HG02884 (cell line): ENCODE results near the gene NUAK2.

Source experiments
- ATAC-seq: cut with Tn5 transposase; IDR thresholded peaks from one replicate; pipeline ENCODE4 v1.9.1; 2021; ENCODE audit warnings: mild to moderate bottlenecking, moderate library complexity; ENCODE audit not compliant: unreplicated experiment

The NUAK2 gene

GRCh38 chr1:205275916-205276688 lies 45.4 kb downstream of the NUAK2 start:
- no peak for ATAC-seq

- no peak for ATAC-seq
Measured at GRCh38 chr1:205275133-205275532, 46.4 kb downstream of the NUAK2 start.

GRCh38 chr1:205274041-205274691 lies 47.4 kb downstream of the NUAK2 start:
- no peak for ATAC-seq

GRCh38 chr1:205273551-205273982 lies 48.0 kb downstream of the NUAK2 start:
- ATAC-seq, result no peak

GRCh38 chr1:205272536-205272935 lies 49.0 kb downstream of the NUAK2 start:
- ATAC-seq, result no peak

- no peak for ATAC-seq
Measured at GRCh38 chr1:205271745-205272144, 49.8 kb downstream of the NUAK2 start.

GRCh38 chr1:205271277-205271676 lies 50.3 kb downstream of the NUAK2 start:
- ATAC-seq, result no peak

- no peak for ATAC-seq
Measured at GRCh38 chr1:205270764-205271163, 50.8 kb downstream of the NUAK2 start.

- ATAC-seq, result no peak
Measured at GRCh38 chr1:205270271-205270670, 51.3 kb downstream of the NUAK2 start.

GRCh38 chr1:205269711-205270110 lies 51.8 kb downstream of the NUAK2 start:
- no peak for ATAC-seq

- no peak for ATAC-seq
Measured at GRCh38 chr1:205268846-205269680, 52.5 kb downstream of the NUAK2 start.

GRCh38 chr1:205267306-205267902 lies 54.1 kb downstream of the NUAK2 start:
- ATAC-seq, result no peak

- no peak for ATAC-seq
Measured at GRCh38 chr1:205266611-205267305, 54.8 kb downstream of the NUAK2 start.

- ATAC-seq, result no peak
Measured at GRCh38 chr1:205263580-205264190, 57.9 kb downstream of the NUAK2 start.

GRCh38 chr1:205262731-205263171 lies 58.8 kb downstream of the NUAK2 start:
- no peak for ATAC-seq

GRCh38 chr1:205261946-205262691 lies 59.4 kb downstream of the NUAK2 start:
- no peak for ATAC-seq

- ATAC-seq, result no peak
Measured at GRCh38 chr1:205260948-205261732, 60.4 kb downstream of the NUAK2 start.

- ATAC-seq, result no peak
Measured at GRCh38 chr1:205259998-205260397, 61.5 kb downstream of the NUAK2 start.
